ENCODE data around the gene FAM177B.

The FAM177B gene

GRCh38 chr1:222788402-222789156 lies 51.6 kb downstream of the FAM177B start:
- DNase-seq, result no peak

GRCh38 chr1:222790115-222790514 lies 53.1 kb downstream of the FAM177B start:
- DNase-seq, result no peak

GRCh38 chr1:222790520-222790919 lies 53.5 kb downstream of the FAM177B start:
- no peak for DNase-seq

- DNase-seq, result no peak
Measured at GRCh38 chr1:222791006-222791710, 54.2 kb downstream of the FAM177B start.

- no peak for DNase-seq
Measured at GRCh38 chr1:222792744-222793143, 55.7 kb downstream of the FAM177B start.

- no peak for DNase-seq
Measured at GRCh38 chr1:222794656-222795474, 57.9 kb downstream of the FAM177B start.

- no peak for DNase-seq
Measured at GRCh38 chr1:222798116-222798515, 61.1 kb downstream of the FAM177B start.

- DNase-seq, result no peak
Measured at GRCh38 chr1:222798975-222799374, 62.0 kb downstream of the FAM177B start.

Measured in stimulated activated CD4-positive, alpha-beta T cell treated with anti-CD3 and anti-CD28 coated beads, Interleukin-2, amount 100 ng/mL, for 48 hours (primary cell).